Glomerular visceral epithelial cell (primary cell): ENCODE results near the gene CDC42SE2.
A peak's percentile ranks its signal among the peaks of the same experiment; 100 is the strongest.
"Not testable (repeated sequence)": the region's sequence is repeated elsewhere in the genome, so short reads cannot be mapped to it uniquely, and the experiment has no call there.

Source experiments
- DNase-seq: peaks from one replicate; pipeline ENCODE4 v3.0.0-alpha.2; 2016; ENCODE audit errors: extremely low spot score

Gene CDC42SE2

GRCh38 chr5:131389869-131390265 lies 126.0 kb downstream of the CDC42SE2 start:
- no peak for DNase-seq

GRCh38 chr5:131392466-131393095 lies 128.7 kb downstream of the CDC42SE2 start:
- no peak for DNase-seq

GRCh38 chr5:131393498-131393968 lies 129.7 kb downstream of the CDC42SE2 start:
- peak; percentile 49 for DNase-seq

GRCh38 chr5:131394128-131394527 lies 130.3 kb downstream of the CDC42SE2 start:
- DNase-seq = peak; percentile 70

GRCh38 chr5:131396015-131396414 lies 132.2 kb downstream of the CDC42SE2 start:
- no peak for DNase-seq

- DNase-seq = no peak
Measured at GRCh38 chr5:131396630-131397273, 132.9 kb downstream of the CDC42SE2 start.

- DNase-seq = not testable (repeated sequence)
Measured at GRCh38 chr5:131399007-131399406, 135.2 kb downstream of the CDC42SE2 start.

- no peak for DNase-seq
Measured at GRCh38 chr5:131400585-131400984, 136.7 kb downstream of the CDC42SE2 start.

- DNase-seq = no peak
Measured at GRCh38 chr5:131405674-131406073, 141.8 kb downstream of the CDC42SE2 start.

GRCh38 chr5:131406076-131406475 lies 142.2 kb downstream of the CDC42SE2 start:
- no peak for DNase-seq

- no peak for DNase-seq
Measured at GRCh38 chr5:131406975-131407638, 143.3 kb downstream of the CDC42SE2 start.

GRCh38 chr5:131413605-131414559 lies 150.0 kb downstream of the CDC42SE2 start:
- no peak for DNase-seq

GRCh38 chr5:131416729-131417128 lies 152.9 kb downstream of the CDC42SE2 start:
- DNase-seq = no peak

GRCh38 chr5:131417240-131417869 lies 153.5 kb downstream of the CDC42SE2 start:
- DNase-seq = peak; percentile 78

- no peak for DNase-seq
Measured at GRCh38 chr5:131418846-131419245, 155.0 kb downstream of the CDC42SE2 start.

GRCh38 chr5:131419877-131420276 lies 156.0 kb downstream of the CDC42SE2 start:
- no peak for DNase-seq

GRCh38 chr5:131423056-131423455 lies 159.2 kb downstream of the CDC42SE2 start:
- DNase-seq = peak; percentile 28

- no peak for DNase-seq
Measured at GRCh38 chr5:131426011-131426410, 162.2 kb downstream of the CDC42SE2 start.

GRCh38 chr5:131430794-131431193 lies 166.9 kb downstream of the CDC42SE2 start:
- no peak for DNase-seq

- DNase-seq = no peak
Measured at GRCh38 chr5:131431794-131432193, 167.9 kb downstream of the CDC42SE2 start.

GRCh38 chr5:131433109-131433508 lies 169.3 kb downstream of the CDC42SE2 start:
- DNase-seq = no peak
